ENCODE results near the gene EMX2.
"Not testable (repeated sequence)": the region's sequence is repeated elsewhere in the genome, so short reads cannot be mapped to it uniquely, and the experiment has no call there.

EMX2 gene

GRCh38 chr10:117578490-117578889 lies 35.9 kb downstream of the EMX2 start:
- no peaks in the 10 kb centered on the region for H3K9me3 ChIP-seq (ENCODE audit: severe bottlenecking)
- peaks cover 70% of the 10 kb centered on the region for H3K27me3 ChIP-seq (ENCODE audit: insufficient read depth, low read depth, severe bottlenecking)
- no peak overlapping the region for H3K4me3 ChIP-seq (ENCODE audit: low read depth, low read length)
- H3K36me3 ChIP-seq: no peaks in the 10 kb centered on the region
- H3K27ac ChIP-seq: no peak overlapping the region
- DNase-seq: no peak
- TF ChIP-seq, protein P1, sequence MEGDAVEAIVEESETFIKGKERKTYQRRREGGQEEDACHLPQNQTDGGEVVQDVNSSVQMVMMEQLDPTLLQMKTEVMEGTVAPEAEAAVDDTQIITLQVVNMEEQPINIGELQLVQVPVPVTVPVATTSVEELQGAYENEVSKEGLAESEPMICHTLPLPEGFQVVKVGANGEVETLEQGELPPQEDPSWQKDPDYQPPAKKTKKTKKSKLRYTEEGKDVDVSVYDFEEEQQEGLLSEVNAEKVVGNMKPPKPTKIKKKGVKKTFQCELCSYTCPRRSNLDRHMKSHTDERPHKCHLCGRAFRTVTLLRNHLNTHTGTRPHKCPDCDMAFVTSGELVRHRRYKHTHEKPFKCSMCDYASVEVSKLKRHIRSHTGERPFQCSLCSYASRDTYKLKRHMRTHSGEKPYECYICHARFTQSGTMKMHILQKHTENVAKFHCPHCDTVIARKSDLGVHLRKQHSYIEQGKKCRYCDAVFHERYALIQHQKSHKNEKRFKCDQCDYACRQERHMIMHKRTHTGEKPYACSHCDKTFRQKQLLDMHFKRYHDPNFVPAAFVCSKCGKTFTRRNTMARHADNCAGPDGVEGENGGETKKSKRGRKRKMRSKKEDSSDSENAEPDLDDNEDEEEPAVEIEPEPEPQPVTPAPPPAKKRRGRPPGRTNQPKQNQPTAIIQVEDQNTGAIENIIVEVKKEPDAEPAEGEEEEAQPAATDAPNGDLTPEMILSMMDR (IDR thresholded peaks at IDR 0.05; ENCODE audit: low read depth, low read length): no peak

GRCh38 chr10:117578999-117579590 lies 36.5 kb downstream of the EMX2 start:
- Histone ChIP-seq H3K27ac (no peak overlapping the region), H3K9me3 (ENCODE audit: severe bottlenecking) (no peaks in the 10 kb centered on the region), H3K4me3 (ENCODE audit: low read depth, low read length) (no peak overlapping the region), H3K27me3 (ENCODE audit: insufficient read depth, low read depth, severe bottlenecking) (peaks cover 69% of the 10 kb centered on the region), H3K36me3 (no peaks in the 10 kb centered on the region)
- TF ChIP-seq, protein P1 (IDR thresholded peaks at IDR 0.05; ENCODE audit: low read depth, low read length): no peak
- no peak for DNase-seq

- H3K9me3 ChIP-seq (ENCODE audit: severe bottlenecking): no peaks in the 10 kb centered on the region
- DNase-seq: no peak
- no peak overlapping the region for H3K4me3 ChIP-seq (ENCODE audit: low read depth, low read length)
- no peaks in the 10 kb centered on the region for H3K36me3 ChIP-seq
- TF ChIP-seq, protein P1 (IDR thresholded peaks at IDR 0.05; ENCODE audit: low read depth, low read length): no peak
- H3K27me3 ChIP-seq (ENCODE audit: insufficient read depth, low read depth, severe bottlenecking): peaks cover 61% of the 10 kb centered on the region
- no peak overlapping the region for H3K27ac ChIP-seq
These were observed 39.4 kb downstream of the EMX2 start for GRCh38 chr10:117581961-117582360.

DNA sequence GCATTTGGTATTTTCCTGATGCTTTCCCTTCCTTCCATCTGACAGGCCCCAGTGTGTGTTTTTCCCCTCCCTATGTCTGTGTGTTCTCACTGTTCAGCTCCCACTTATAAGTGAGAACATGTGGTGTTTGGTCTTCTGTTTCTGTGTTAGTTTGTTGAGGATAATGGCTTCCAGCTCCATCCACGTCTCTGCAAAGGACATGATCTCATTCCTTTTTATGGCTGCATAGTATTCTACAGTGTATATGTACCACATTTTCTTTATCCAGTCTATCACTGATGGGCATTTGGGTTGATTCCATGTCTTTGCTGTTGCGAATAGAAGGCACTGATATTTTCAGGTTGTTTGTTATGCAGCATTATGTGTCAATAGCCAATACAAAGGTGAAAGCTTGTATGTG lies 42.3 kb downstream of the EMX2 start:
- H3K27me3 ChIP-seq (ENCODE audit: insufficient read depth, low read depth, severe bottlenecking): peaks cover 59% of the 10 kb centered on the region
- H3K27ac ChIP-seq: not testable (repeated sequence)

GRCh38 chr10:117587036-117587435 lies 44.5 kb downstream of the EMX2 start:
- TF ChIP-seq, protein P1 (IDR thresholded peaks at IDR 0.05; ENCODE audit: low read depth, low read length): no peak
- DNase-seq: no peak
- no peaks in the 10 kb centered on the region for H3K9me3 ChIP-seq (ENCODE audit: severe bottlenecking)
- no peak overlapping the region for H3K27ac ChIP-seq
- H3K36me3 ChIP-seq: no peaks in the 10 kb centered on the region
- H3K27me3 ChIP-seq (ENCODE audit: insufficient read depth, low read depth, severe bottlenecking): peaks cover 58% of the 10 kb centered on the region
- H3K4me3 ChIP-seq (ENCODE audit: low read depth, low read length): no peak overlapping the region

More for the DNA sequence above, 42.3 kb downstream of the EMX2 start:
- not testable (repeated sequence) for H3K4me3 ChIP-seq (ENCODE audit: low read depth, low read length); DNase-seq; H3K36me3 ChIP-seq; H3K9me3 ChIP-seq (ENCODE audit: severe bottlenecking)

DNA sequence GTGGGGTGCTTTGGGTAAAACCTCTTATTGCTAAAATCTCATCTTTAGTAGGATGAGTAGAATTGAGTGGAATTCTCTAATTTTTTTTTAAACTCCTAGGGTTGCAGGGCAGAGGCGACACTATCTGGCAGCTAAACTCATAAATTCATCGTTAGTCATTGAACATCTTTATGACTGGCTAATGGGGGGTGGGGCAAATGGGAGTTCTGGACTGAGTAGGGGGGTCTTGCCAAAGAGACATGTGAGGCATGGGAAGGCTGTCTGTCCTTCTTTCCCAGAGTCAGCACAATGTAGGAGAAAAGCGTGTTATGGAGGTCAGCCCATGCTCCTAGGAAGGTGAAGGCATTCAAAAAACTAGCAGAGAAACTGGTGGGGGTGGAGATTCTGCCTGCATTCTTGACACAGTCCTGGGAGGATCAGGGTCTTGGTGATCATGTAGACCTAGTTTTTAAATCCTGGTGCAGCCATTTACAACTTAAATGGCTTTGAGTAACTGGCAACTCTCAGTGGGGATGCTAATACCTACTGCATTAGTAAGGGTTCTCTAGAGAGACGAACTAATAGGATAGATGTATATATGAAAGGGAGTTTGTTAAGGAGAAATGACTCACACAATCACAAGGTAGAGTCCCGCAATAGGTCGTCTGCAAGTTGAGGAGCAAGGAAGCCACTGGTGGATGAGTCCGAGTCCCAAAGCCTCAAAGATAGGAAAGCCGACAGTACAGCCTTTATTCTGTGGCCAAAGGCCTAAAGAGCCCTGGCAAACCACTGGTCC lies 47.7 kb downstream of the EMX2 start:
- Histone ChIP-seq H3K9me3 (ENCODE audit: severe bottlenecking) (no peaks in the 10 kb centered on the region), H3K4me3 (ENCODE audit: low read depth, low read length) (no peak overlapping the region), H3K27me3 (ENCODE audit: insufficient read depth, low read depth, severe bottlenecking) (peaks cover 61% of the 10 kb centered on the region), H3K27ac (no peak overlapping the region), H3K36me3 (no peaks in the 10 kb centered on the region)
- TF ChIP-seq, protein P1 (IDR thresholded peaks at IDR 0.05; ENCODE audit: low read depth, low read length): no peak
- no peak for DNase-seq

All from WERI-Rb-1 (cell line).